ENCODE data around the gene ZNF778.

The ZNF778 gene

DNA sequence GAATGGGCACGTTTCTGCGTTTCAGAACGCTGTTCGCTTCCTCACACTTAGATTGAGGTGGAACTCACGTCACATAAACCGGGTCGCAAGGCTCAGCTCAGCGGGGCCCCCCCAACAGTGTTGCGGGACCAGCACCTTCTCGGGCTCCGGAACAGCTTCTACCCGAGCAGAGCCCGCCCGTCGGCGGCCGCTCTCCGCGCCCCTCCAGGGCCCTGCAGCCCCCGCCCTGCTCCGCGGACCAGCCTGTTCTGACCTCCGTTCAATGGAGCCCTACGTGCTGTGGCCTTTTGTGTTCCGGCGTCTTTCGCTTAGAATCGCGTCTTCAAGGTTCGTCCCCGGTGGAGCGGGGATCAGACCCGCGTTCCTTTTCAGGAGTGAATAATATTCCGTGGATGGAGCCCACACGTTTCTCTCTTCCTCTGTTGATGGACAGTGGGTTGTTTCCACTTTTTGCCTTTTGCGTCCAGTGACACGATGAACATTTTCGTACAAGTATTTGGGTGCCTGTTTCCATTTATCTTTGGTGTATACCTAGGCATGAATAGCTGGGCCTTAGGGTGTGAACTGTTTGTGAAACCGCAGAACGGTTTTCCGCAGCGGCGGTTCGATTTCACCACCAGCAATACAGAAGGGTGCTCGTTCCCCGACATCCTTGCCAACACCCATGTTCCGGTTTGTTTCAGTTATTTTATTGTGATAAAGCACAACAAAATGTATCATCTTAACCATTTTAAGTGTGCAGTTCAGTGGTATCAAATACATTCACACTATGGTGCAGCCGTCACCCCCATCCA lies 14.9 kb upstream of the ZNF778 start:
- TF ChIP-seq ZNF274 (IDR thresholded peaks at IDR 0.05; ENCODE audit: low read depth, low read length): no peak

GRCh38 chr16:89207993-89208392 lies 9.5 kb upstream of the ZNF778 start:
- H3K4me3 ChIP-seq (ENCODE audit: low read length): no peak overlapping the region
- TF ChIP-seq ZNF274 (IDR thresholded peaks at IDR 0.05; ENCODE audit: low read depth, low read length): no peak

More for the DNA sequence above, 14.9 kb upstream of the ZNF778 start:
- H3K4me3 ChIP-seq (ENCODE audit: low read length): no peak overlapping the region

- TF ChIP-seq ZNF274 (IDR thresholded peaks at IDR 0.05; ENCODE audit: low read depth, low read length): no peak
- no peak overlapping the region for H3K4me3 ChIP-seq (ENCODE audit: low read length)
These were observed 7.9 kb upstream of the ZNF778 start for GRCh38 chr16:89209522-89210044.

DNA sequence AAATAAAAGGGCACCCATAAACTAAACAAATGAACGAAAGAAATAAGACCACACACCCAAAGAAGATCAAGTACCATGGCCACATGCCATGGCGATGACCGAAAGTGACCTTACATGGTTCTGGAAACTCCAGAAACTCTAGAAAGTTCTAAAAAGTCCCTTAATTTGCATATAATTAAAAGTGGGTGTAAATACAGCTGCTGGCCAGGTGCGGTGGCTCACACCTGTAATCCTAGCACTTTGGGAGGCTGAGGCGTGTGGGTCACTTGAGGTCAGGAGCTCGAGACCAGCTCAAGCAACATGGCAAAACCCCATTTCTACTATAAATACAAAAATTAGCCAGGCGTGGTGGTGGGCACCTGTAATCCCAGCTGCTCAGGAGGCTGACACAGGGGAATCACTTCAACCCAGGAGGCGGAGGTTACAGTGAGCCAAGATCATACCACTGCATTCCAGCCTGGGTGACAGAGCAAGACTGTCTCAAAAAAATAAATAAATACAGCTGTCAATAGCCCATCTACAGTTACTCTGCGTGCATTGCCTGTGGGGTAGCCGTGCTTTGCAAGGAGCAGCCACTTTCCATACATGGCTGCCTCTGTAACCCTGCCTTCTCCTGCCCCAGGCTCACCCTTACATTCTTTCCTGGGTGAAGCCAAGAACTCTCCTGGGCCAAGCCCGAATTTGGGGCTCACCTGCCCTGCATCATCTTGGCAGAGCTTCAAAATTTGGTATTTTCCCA lies 7.2 kb upstream of the ZNF778 start:
- H3K4me3 ChIP-seq (ENCODE audit: low read length): no peak overlapping the region
- no peak for TF ChIP-seq ZNF274 (IDR thresholded peaks at IDR 0.05; ENCODE audit: low read depth, low read length)

- H3K4me3 ChIP-seq (ENCODE audit: low read length): no peak overlapping the region
- no peak for TF ChIP-seq ZNF274 (IDR thresholded peaks at IDR 0.05; ENCODE audit: low read depth, low read length)
These were observed 6.5 kb upstream of the ZNF778 start for GRCh38 chr16:89210904-89211515.

- peak overlapping the region; percentile 95 for H3K4me3 ChIP-seq (ENCODE audit: low read length)
- no peak for TF ChIP-seq ZNF274 (IDR thresholded peaks at IDR 0.05; ENCODE audit: low read depth, low read length)
These were observed 977 bp upstream of the ZNF778 start for GRCh38 chr16:89216315-89217137.

GRCh38 chr16:89217138-89217387 lies 440 bp upstream of the ZNF778 start:
- TF ChIP-seq ZNF274 (IDR thresholded peaks at IDR 0.05; ENCODE audit: low read depth, low read length): no peak
- H3K4me3 ChIP-seq (ENCODE audit: low read length): peak overlapping the region; percentile 95

- no peak overlapping the region for H3K4me3 ChIP-seq (ENCODE audit: low read length)
- no peak for TF ChIP-seq ZNF274 (IDR thresholded peaks at IDR 0.05; ENCODE audit: low read depth, low read length)
These were observed 1.9 kb downstream of the ZNF778 start for GRCh38 chr16:89219365-89219764.

DNA sequence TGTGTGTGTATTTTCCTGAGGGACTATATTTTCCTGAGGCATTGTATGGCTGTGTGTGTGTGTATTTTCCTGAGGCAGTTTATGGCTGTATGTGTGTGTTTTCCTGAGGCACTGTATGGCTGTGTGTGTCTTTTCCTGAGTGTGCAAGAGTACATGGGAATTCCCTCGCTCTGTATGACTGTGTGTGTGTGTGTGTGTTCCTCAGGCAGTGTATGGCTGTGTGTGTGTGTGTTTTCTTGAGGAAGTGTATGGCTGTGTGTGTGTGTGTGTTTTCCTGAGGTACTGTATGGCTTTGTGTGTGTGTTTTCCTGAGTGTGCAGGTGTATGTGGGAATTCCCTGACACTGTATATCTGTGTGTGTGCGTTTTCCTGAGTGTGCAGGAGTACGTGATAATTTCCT lies 4.1 kb downstream of the ZNF778 start:
- TF ChIP-seq ZNF274 (IDR thresholded peaks at IDR 0.05; ENCODE audit: low read depth, low read length): no peak
- no peak overlapping the region for H3K4me3 ChIP-seq (ENCODE audit: low read length)

GRCh38 chr16:89222931-89223330 lies 5.4 kb downstream of the ZNF778 start:
- H3K4me3 ChIP-seq (ENCODE audit: low read length): no peak overlapping the region
- no peak for TF ChIP-seq ZNF274 (IDR thresholded peaks at IDR 0.05; ENCODE audit: low read depth, low read length)

DNA sequence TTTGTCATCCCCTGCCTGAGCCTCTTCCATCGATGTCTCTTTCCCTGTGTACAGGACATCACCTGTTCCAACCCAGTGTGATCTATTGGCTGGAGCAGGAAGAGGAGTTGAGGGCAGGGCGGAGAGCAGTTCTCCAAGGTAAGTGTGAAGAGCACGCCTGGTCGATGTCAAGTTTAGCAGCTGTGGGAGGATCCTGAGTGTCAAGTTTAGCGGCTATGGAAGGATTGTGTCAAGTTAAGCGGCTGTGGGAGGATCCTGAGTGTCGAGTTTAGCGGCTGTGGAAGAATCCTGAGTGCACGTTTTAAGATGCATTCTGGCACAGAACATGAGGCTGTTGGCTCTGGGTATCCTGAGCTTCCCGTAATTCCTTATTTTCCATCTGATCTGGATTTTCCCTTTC lies 7.2 kb downstream of the ZNF778 start:
- H3K4me3 ChIP-seq (ENCODE audit: low read length): no peak overlapping the region
- TF ChIP-seq ZNF274 (IDR thresholded peaks at IDR 0.05; ENCODE audit: low read depth, low read length): no peak

DNA sequence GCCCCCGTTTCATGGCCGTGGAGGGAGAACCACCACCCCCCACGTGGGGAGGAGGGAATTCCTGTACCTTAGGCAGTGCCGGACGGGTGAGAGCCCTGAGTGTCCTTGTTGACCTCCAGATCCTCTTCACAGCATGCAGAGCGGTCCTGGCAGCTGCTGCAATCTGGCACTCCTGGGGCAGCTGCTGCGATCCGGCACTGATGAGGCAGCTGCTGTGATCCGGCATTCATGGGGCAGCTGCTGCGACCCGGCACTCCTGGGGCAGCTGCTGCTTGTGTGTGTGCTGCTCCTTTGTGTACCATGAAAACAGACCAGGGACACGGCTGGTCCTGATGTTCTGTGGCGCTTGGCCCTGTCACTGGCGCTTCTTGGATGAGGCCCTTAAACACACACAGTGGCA lies 12.8 kb downstream of the ZNF778 start:
- no peak for TF ChIP-seq ZNF274 (IDR thresholded peaks at IDR 0.05; ENCODE audit: low read depth, low read length)
- H3K4me3 ChIP-seq (ENCODE audit: low read length): no peak overlapping the region

DNA sequence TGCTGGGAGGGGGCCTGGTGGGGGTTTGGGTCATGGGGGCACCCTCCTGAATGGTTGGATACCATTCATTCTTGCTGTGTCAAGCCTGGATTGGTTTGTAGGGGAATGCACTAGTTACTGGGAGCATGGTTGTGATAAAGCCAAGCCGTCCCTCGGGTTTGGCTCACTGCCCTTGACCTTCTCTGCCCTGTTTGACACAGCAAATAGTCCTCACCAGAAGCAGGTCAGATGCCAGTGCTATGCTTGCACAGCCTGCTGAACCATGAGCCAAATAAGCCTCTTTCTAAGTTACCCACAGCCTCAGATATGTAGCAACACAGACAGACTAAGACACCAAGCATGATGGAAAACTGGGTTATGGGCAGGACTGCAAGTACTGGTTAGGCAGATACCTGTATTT lies 14.6 kb downstream of the ZNF778 start:
- H3K4me3 ChIP-seq (ENCODE audit: low read length): no peak overlapping the region
- no peak for TF ChIP-seq ZNF274 (IDR thresholded peaks at IDR 0.05; ENCODE audit: low read depth, low read length)
